K562 (cell line): ENCODE measurements around the gene UFSP1. TPM values are rescaled to one million over a fixed set of nuclear protein-coding genes. Genes with fewer than 3 reads are reported as not detected.

Experiments used
- BHLHE40 ChIP-seq: IDR thresholded peaks from 2 replicates; pipeline ENCODE4 v1.6.1; 2011; ENCODE audit warnings: low read length, improper control_type of control experiment
- CHD2 ChIP-seq: IDR thresholded peaks from 2 replicates; pipeline ENCODE4 v1.6.1; 2011; ENCODE audit warnings: low read depth, low read length
- ELF1 ChIP-seq: fragments of 200-800 bp; sonication (Bioruptor generic); IDR thresholded peaks from 2 replicates; pipeline ENCODE4 v1.6.1; 2016; ENCODE audit warnings: missing genetic modification characterization, missing compliant biosample characterization
- FOXA1 ChIP-seq: fragments of 450-650 bp; IDR thresholded peaks from 2 replicates; pipeline ENCODE4 v1.6.1; 2016; ENCODE audit warnings: mild to moderate bottlenecking, borderline replicate concordance
- FOXK1 ChIP-seq: sonication (generic); formaldehyde crosslinking; IDR thresholded peaks from 2 replicates; pipeline ENCODE4 v1.8.0; 2022; ENCODE audit warnings: missing genetic modification reagents, mild to moderate bottlenecking, borderline replicate concordance
- HMGXB4 ChIP-seq: sonication (generic); formaldehyde crosslinking; IDR thresholded peaks from 2 replicates; pipeline ENCODE4 v1.8.1; 2023; ENCODE audit warnings: mild to moderate bottlenecking, missing genetic modification reagents
- MAFK ChIP-seq: IDR thresholded peaks from 2 replicates; pipeline ENCODE4 v1.6.1; 2011; ENCODE audit warnings: low read length, improper control_type of control experiment
- MBD2 ChIP-seq: sonication (generic); IDR thresholded peaks from 2 replicates; pipeline ENCODE4 v1.6.1; 2016; ENCODE audit warnings: low read depth, borderline replicate concordance
- NR4A1 ChIP-seq, 2 experiments: fragments of 250-450 bp in 1 of 2; fragments of 450-650 bp in 1 of 2; sonication (Bioruptor Pico) in 1 of 2; IDR thresholded peaks; 2 replicates each; pipeline versions ENCODE4 v1.4.0 to v1.6.1; 2016 to 2020; ENCODE audit warnings: mild to moderate bottlenecking in 2 of 2, missing compliant biosample characterization in 1 of 2, missing genetic modification characterization in 1 of 2, moderate library complexity in 1 of 2
- PCBP2 ChIP-seq: fragments of 200-400 bp; formaldehyde crosslinking; IDR thresholded peaks from 2 replicates; pipeline ENCODE4 v1.6.1; 2018; ENCODE audit warnings: low read length, low read depth, mild to moderate bottlenecking, moderate library complexity; ENCODE audit not compliant: poor library complexity, severe bottlenecking
- SIX5 ChIP-seq, 2 experiments: IDR thresholded peaks; 2 replicates each; pipeline ENCODE4 v1.6.1; 2011; ENCODE audit warnings: low read length in 2 of 2, borderline replicate concordance in 1 of 2, low read depth in 1 of 2, mild to moderate bottlenecking in 1 of 2, moderate library complexity in 1 of 2; ENCODE audit not compliant: insufficient read depth in 1 of 2
- SMARCE1 ChIP-seq: fragments of 450-650 bp; IDR thresholded peaks from 2 replicates; pipeline ENCODE4 v1.7.1; 2016; ENCODE audit warnings: mild to moderate bottlenecking
- TRIM24 ChIP-seq, 2 experiments: fragments of 450-650 bp; IDR thresholded peaks; 2 replicates each; pipeline ENCODE4 v1.6.1; 2016
- ZBTB2 ChIP-seq: fragments of 450-650 bp; IDR thresholded peaks from 2 replicates; pipeline ENCODE4 v1.6.1; 2016; ENCODE audit warnings: antibody characterized with exemption
- ZBTB33 ChIP-seq: sonication (generic); formaldehyde crosslinking; IDR thresholded peaks from 2 replicates; pipeline ENCODE4 v1.8.1; 2023; ENCODE audit warnings: mild to moderate bottlenecking, missing genetic modification reagents
- ZNF143 ChIP-seq: sonication (generic); formaldehyde crosslinking; IDR thresholded peaks from 2 replicates; pipeline ENCODE4 v1.9.0; 2022; ENCODE audit warnings: mild to moderate bottlenecking, missing genetic modification reagents
- ZNF395 ChIP-seq: fragments of 200-800 bp; sonication (Bioruptor generic); IDR thresholded peaks from 2 replicates; pipeline ENCODE4 v1.6.1; 2017; ENCODE audit warnings: missing genetic modification characterization, missing compliant biosample characterization
- ZNF511 ChIP-seq: sonication (generic); formaldehyde crosslinking; IDR thresholded peaks from 2 replicates; pipeline ENCODE4 v1.8.0; 2022; ENCODE audit warnings: mild to moderate bottlenecking, missing genetic modification reagents
- polyA plus RNA-seq, 8 experiments: library from polyadenylated mRNA; depleted of rRNA in 4 of 8; stranded (reverse) in 5 of 8; unstranded in 3 of 8; fragments of >200 nt; fragmentation: Nextera tagmentation in 2 of 8; fragmentation: Illumina TruSeq in 1 of 8; extraction: Ambion mirVana in 2 of 8; extraction: Trizol in 1 of 8; gene quantifications; 2 replicates each; pipeline versions ENCODE4 v1.2.1 to v1.2.3, GENCODE V29; 2011 to 2014; ENCODE audit warnings: inconsistent platforms in 1 of 8, missing spikeins in 1 of 8
- total RNA-seq, 7 experiments: library from RNA; depleted of rRNA in 6 of 7; stranded (reverse); fragments of >200 nt in 6 of 7; fragmentation: Illumina TruSeq in 2 of 7; extraction: Trizol in 2 of 7; gene quantifications; 2 replicates each; pipeline versions ENCODE4 v1.2.1 to v1.2.3, GENCODE V29; 2011 to 2021; ENCODE audit warnings: low replicate concordance in 1 of 7

UFSP1 gene
- total and polyA plus RNA-seq, 9 of the 15 experiments (the other 6 are each of a cell fraction or from before 2014, with no cell fraction given) = 0.50 to 18.8 (median 2.1) TPM

GRCh38 chr7:100890653-100891567, 1.4 kb upstream of the UFSP1 start (continued):
- TF ChIP-seq ZBTB33 (CRISPR knock-in tag) = peak; percentile 89
- TF ChIP-seq ZNF143 = 0 out of 2 replicates have a peak, but pooled peaks have one; percentile 44
- peak; percentile 5; the same call in 1 of the 2 replicates for TF ChIP-seq ELF1
- TF ChIP-seq SIX5 (IDR thresholded peaks at IDR 0.05; ENCODE audit: borderline replicate concordance in 1 of 2, insufficient read depth in 1 of 2, low read depth in 1 of 2, low read length in 2 of 2) = no peak
- TF ChIP-seq PCBP2 = no peak
- TF ChIP-seq FOXK1 (CRISPR knock-in tag) = peak; percentile 2; the same call in 1 of the 2 replicates
- no peak for TF ChIP-seq ZNF511 (CRISPR knock-in tag)
- TF ChIP-seq BHLHE40 = no peak
- TF ChIP-seq ZBTB2 = no peak
- 0 out of 2 replicates have a peak, but pooled peaks have one; percentile 2 for TF ChIP-seq NR4A1 (CRISPR knock-in tag; IDR thresholded peaks at IDR 0.05)
- TF ChIP-seq NR4A1 (tag; IDR thresholded peaks at IDR 0.05) = no peak
- no peak for TF ChIP-seq TRIM24 (IDR thresholded peaks at IDR 0.05)
- 0 out of 2 replicates have a peak, but pooled peaks have one; percentile 5 for TF ChIP-seq CHD2
- 0 out of 2 replicates have a peak, but pooled peaks have one; percentile 2 for TF ChIP-seq SMARCE1
- 0 out of 2 replicates have a peak, but pooled peaks have one; percentile 31 for TF ChIP-seq ZNF395
- TF ChIP-seq HMGXB4 = no peak
- TF ChIP-seq MAFK = no peak
- TF ChIP-seq FOXA1 = no peak
- TF ChIP-seq MBD2 = 0 out of 2 replicates have a peak, but pooled peaks have one; percentile 24
